Glutamatergic neuron (in vitro differentiated cells): ENCODE measurements around the gene RGN. TPM values are rescaled to one million over a fixed set of nuclear protein-coding genes. Genes with fewer than 3 reads are reported as not detected.

Experiments used
- DNase-seq: peaks from one replicate; pipeline ENCODE4 v3.0.0; 2022
- H3K27ac Mint-ChIP-seq: one replicate; pipeline ENCODE4 v1.8.0; 2020; ENCODE audit warnings: mild to moderate bottlenecking, mixed read lengths, inconsistent platforms; ENCODE audit not compliant: unreplicated experiment
- H3K27me3 Mint-ChIP-seq: one replicate; pipeline ENCODE4 v1.8.0; 2020; ENCODE audit warnings: mild to moderate bottlenecking, moderate library complexity, mixed read lengths, inconsistent platforms; ENCODE audit not compliant: unreplicated experiment
- H3K36me3 Mint-ChIP-seq: one replicate; pipeline ENCODE4 v1.8.0; 2020; ENCODE audit warnings: mild to moderate bottlenecking, mixed read lengths, inconsistent platforms; ENCODE audit not compliant: unreplicated experiment
- H3K4me1 Mint-ChIP-seq: one replicate; pipeline ENCODE4 v1.8.0; 2020; ENCODE audit warnings: mild to moderate bottlenecking, low read depth, mixed read lengths, inconsistent platforms; ENCODE audit not compliant: unreplicated experiment
- H3K4me3 Mint-ChIP-seq: one replicate; pipeline ENCODE4 v1.8.0; 2020; ENCODE audit warnings: mild to moderate bottlenecking, mixed read lengths, inconsistent platforms; ENCODE audit not compliant: unreplicated experiment
- H3K9me3 Mint-ChIP-seq: one replicate; pipeline ENCODE4 v1.8.0; 2020; ENCODE audit warnings: mild to moderate bottlenecking, moderate library complexity, mixed read lengths, inconsistent platforms; ENCODE audit not compliant: unreplicated experiment
- long read RNA-seq: library from polyadenylated mRNA; unstranded; transcript quantifications from one replicate; pipeline ENCODE4 v2.0.0, GENCODE V29; 2020; ENCODE audit not compliant: unreplicated experiment
- total RNA-seq: library from RNA; stranded (reverse); fragmentation: NEBNext Ultra II Directional; extraction: Animal tissue kit (Norgen Biotek cat#: 25700); gene quantifications from one replicate; pipeline ENCODE4 v1.2.1, GENCODE V29; 2021; ENCODE audit not compliant: unreplicated experiment
- TF ChIP-seq, protein P1 (sequence below): fragments of 200-600 bp; sonication (generic); IDR thresholded peaks from one replicate; pipeline ENCODE4 v1.5.0; 2021; ENCODE audit not compliant: partially characterized antibody, unreplicated experiment

Gene RGN
- total RNA-seq, result 2.7 TPM
- long read RNA-seq, partial matches to known transcripts, result 0 of 2 reads
- long read RNA-seq, other reads (novel, unspliced or antisense), result 2 of 2 reads

DNA sequence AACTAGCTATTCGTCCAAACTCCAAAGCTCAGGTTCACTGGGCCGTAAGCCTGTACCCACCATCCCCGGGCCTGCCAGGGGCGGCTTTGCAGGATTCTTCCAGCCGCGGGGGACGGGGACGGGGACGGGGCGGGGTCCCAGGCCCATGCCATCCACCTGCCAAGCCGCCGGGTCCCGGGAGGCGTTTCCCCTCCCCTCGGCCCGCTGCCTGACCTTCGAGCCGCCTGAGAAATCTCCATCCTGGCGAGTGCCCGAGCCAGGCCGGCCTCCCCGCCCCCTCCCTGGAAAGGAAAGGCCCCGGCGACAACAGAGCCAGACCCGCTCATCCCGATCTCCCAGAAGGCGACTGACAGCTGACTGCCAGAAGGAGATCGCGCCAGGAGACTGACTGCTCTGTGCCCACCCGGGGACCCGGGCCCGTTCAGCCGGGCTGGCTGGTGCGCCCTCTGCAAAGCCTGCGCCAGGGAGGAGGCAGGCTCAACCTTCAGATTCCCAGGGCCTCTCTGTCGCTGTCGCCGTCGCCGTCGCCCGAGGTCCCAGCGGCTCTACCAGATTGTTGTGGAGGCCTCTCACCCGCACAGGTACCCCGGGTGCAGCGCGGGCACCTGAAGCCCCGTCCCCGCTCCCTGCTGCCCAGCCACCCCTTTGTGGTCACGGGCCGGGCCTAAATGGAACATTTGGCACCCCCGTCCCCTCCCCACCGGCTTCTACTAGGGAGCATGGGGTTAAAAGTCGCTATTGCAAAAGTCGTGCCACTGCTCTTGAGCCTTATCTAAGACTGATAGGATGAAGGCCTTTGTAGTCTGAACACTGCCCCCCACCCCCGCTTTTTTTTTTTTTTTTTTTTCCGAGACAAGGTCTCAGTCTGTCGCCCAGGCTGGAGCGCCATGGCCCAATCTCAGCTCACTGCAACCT is at the start of gene RGN:
TSS of gene RGN (plus strand) at position 315 of the 915 bp plus-strand sequence. CDS start 2,702 bp downstream, outside the sequence.
- H3K4me1 Mint-ChIP-seq, result peaks cover 2% of the 10 kb centered on the region
- no peak within 1 kb of the TSS for H3K4me3 Mint-ChIP-seq
- H3K36me3 Mint-ChIP-seq, result no peaks in the 10 kb centered on the region
- TF ChIP-seq, protein P1, sequence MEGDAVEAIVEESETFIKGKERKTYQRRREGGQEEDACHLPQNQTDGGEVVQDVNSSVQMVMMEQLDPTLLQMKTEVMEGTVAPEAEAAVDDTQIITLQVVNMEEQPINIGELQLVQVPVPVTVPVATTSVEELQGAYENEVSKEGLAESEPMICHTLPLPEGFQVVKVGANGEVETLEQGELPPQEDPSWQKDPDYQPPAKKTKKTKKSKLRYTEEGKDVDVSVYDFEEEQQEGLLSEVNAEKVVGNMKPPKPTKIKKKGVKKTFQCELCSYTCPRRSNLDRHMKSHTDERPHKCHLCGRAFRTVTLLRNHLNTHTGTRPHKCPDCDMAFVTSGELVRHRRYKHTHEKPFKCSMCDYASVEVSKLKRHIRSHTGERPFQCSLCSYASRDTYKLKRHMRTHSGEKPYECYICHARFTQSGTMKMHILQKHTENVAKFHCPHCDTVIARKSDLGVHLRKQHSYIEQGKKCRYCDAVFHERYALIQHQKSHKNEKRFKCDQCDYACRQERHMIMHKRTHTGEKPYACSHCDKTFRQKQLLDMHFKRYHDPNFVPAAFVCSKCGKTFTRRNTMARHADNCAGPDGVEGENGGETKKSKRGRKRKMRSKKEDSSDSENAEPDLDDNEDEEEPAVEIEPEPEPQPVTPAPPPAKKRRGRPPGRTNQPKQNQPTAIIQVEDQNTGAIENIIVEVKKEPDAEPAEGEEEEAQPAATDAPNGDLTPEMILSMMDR, result no peak
- no peak within 1 kb of the TSS for H3K27ac Mint-ChIP-seq
- peak; percentile 30 for DNase-seq
- no peaks in the 10 kb centered on the region for H3K27me3 Mint-ChIP-seq
- no peaks in the 10 kb centered on the region for H3K9me3 Mint-ChIP-seq

DNA sequence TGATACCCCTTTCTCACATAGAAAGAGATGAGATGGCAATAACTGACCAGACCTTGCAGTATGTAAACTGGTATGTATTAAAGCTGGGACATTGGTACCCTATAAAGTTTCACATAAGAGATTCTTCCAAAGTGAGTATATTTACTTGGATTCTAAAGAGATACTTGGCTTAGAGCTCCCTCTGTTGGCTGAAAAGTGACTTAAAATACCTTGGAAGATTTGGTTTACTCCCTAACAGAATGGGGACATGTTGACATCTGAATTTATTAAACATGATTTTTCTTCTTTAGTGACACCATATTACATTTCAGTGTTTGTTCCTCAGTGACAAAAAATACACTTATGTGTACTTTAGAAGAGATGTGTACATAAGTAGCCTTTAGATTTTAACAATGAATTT is 47.9 kb upstream of the RGN start:
- H3K27me3 Mint-ChIP-seq, result no peaks in the 10 kb centered on the region
- H3K4me1 Mint-ChIP-seq, result no peaks in the 10 kb centered on the region
- peaks cover 2% of the 10 kb centered on the region for H3K9me3 Mint-ChIP-seq
- no peak overlapping the region for H3K4me3 Mint-ChIP-seq
- no peak overlapping the region for H3K27ac Mint-ChIP-seq
- TF ChIP-seq, protein P1, result peak; percentile 62
- no peak for DNase-seq
- H3K36me3 Mint-ChIP-seq, result no peaks in the 10 kb centered on the region

DNA sequence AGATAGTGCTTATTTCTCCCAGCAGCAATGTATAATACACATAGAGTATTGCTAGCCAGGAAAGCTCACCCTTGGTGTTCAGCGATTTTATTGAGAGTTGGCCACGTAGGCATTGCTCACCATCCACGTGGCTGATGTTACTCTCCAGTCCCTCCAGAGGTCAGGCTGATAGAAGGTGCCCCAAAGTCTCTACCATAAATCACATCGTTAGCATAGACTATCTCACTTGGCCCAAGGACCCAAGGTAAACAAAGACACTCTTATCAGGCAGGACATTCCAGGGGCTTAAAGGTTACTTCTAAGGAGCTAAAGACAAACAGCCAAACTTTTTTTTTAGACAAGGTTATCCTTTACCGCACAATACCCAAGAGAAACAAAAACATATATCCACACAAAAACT is 30.3 kb upstream of the RGN start:
- Mint-ChIP-seq H3K27me3 (peaks cover 2% of the 10 kb centered on the region), H3K4me3 (no peak overlapping the region), H3K27ac (no peak overlapping the region), H3K36me3 (peaks cover 13% of the 10 kb centered on the region), H3K4me1 (no peaks in the 10 kb centered on the region), H3K9me3 (no peaks in the 10 kb centered on the region)
- DNase-seq, result no peak
- TF ChIP-seq, protein P1, result no peak

DNA sequence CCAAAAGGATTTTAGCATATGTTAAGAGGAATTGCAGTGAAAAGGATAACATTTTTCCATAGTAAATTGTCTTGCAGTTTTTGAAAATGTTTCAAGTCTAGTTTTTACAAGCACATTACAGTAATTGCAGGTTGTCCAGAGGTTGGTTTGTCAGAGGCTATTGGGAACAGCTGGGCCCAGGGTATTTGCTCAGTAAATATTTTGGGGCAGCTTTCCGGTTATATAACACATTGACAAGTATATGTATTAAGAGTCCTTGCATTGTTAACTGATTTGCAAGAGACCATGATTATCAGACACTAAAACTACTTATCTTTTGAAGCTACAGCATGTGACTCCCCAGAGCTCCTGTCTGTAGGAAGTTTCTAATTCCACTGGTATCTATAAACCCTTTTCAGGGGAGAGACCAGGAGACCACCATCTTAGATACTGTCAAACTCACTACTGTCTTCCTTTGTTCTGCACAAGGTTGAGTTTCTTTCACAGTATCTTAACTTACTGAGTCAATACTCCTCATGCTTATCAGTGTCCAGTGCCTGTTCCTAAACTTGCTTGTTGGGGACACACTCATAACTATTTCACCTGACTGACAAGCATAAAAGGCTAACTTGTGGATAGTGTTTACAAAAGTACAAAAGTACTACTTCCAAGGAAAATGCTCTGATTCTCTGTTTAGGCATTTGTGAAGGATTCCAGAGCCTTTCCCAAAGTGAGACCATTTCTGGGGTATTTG is 18.9 kb upstream of the RGN start:
- H3K36me3 Mint-ChIP-seq, result no peaks in the 10 kb centered on the region
- no peak for DNase-seq
- H3K27ac Mint-ChIP-seq, result no peak overlapping the region
- TF ChIP-seq, protein P1, result no peak
- no peak overlapping the region for H3K4me3 Mint-ChIP-seq
- H3K27me3 Mint-ChIP-seq, result no peaks in the 10 kb centered on the region
- H3K9me3 Mint-ChIP-seq, result peaks cover 2% of the 10 kb centered on the region
- H3K4me1 Mint-ChIP-seq, result no peaks in the 10 kb centered on the region
